HepG2 (cell line): Measurements from ENCODE around the gene LRRC8C. TPM values are rescaled to one million over a fixed set of nuclear protein-coding genes. Genes with fewer than 3 reads are reported as not detected.

ENCODE experiments used
- ATAC-seq: fragments of 200-7000 bp; cut with Tn5 transposase; 3 replicates; pipeline ENCODE4 v1.9.1; 2020; ENCODE audit warnings: mild to moderate bottlenecking, moderate library complexity
- BruUV-seq: library from RNA; stranded (reverse); fragments of 400-500 nt; replicated peaks from 2 replicates; lab custom pipeline; 2021; lab: Mats Ljungman, UMichigan
- CTCF ChIA-PET: fragments of 300-600 bp; formaldehyde crosslinking; extraction: SDS; loops from one replicate; lab custom pipeline; 2021; ENCODE audit warnings: low total read pairs, inconsistent platforms, low intra/inter-chr PET ratio; lab: Yijun Ruan, JAX
- POLR2A ChIA-PET: fragments of 350-600 bp; sonication (Branson Sonifier 250); formaldehyde crosslinking; loops from one replicate; lab custom pipeline; 2020; ENCODE audit warnings: antibody characterized with exemption, inconsistent platforms; lab: Yijun Ruan, JAX
- DNase-seq: peaks from one replicate; pipeline ENCODE4 v3.0.0-alpha.2; 2015; ENCODE audit warnings: low spot score
- FAIRE-seq: peaks from 3 replicates; lab custom pipeline; 2011; peaks lifted over from hg19 to GRCh38; lab: Jason Lieb, UNC
- H2AFZ ChIP-seq: one replicate; pipeline ENCODE4 v1.6.1; 2011; ENCODE audit warnings: low read length, inconsistent platforms
- H3K27ac ChIP-seq: fragments of 300-600 bp; 3 replicates; pipeline ENCODE4 v1.8.0; 2011; ENCODE audit warnings: mixed run types, mild to moderate bottlenecking, mixed read lengths, low read length, inconsistent platforms; ENCODE audit not compliant: insufficient read depth; ENCODE audit errors: extremely low read length
- H3K27me3 ChIP-seq, 2 experiments: fragments of 200-600 bp in 1 of 2; 2 replicates in 1 of 2; 3 replicates in 1 of 2; pipeline versions ENCODE4 v1.6.0 to v1.8.0; 2011; ENCODE audit warnings: low read length in 2 of 2, mild to moderate bottlenecking in 2 of 2, moderate library complexity in 2 of 2, inconsistent platforms in 1 of 2; ENCODE audit not compliant: insufficient read depth in 2 of 2, control insufficient read depth in 1 of 2
- H3K36me3 ChIP-seq, 2 experiments: fragments of 200-600 bp in 1 of 2; replicated peaks in 1 of 2; 2 replicates in 1 of 2; 3 replicates in 1 of 2; pipeline versions ENCODE4 v1.5.1 to v1.8.0; 2011; ENCODE audit warnings: low read length in 2 of 2, inconsistent platforms in 1 of 2; ENCODE audit not compliant: insufficient read depth in 2 of 2, control insufficient read depth in 1 of 2
- H3K4me1 ChIP-seq: 2 replicates; pipeline ENCODE4 v1.5.1; 2012; ENCODE audit warnings: low read length, inconsistent platforms; ENCODE audit not compliant: insufficient read depth
- H3K4me2 ChIP-seq: 2 replicates; pipeline ENCODE4 v1.6.0; 2011; ENCODE audit warnings: low read depth, low read length, inconsistent platforms
- H3K4me3 ChIP-seq, 3 experiments: fragments of 200-600 bp in 1 of 3; sonication (generic), shearing (Covaris generic) in 1 of 3; replicated peaks in 1 of 3; 2 replicates each; pipeline ENCODE4 v1.5.1; 2011 to 2016; ENCODE audit warnings: low read length in 3 of 3, inconsistent platforms in 2 of 3, low read depth in 2 of 3, mild to moderate bottlenecking in 2 of 3, control low read depth in 1 of 3, mixed read lengths in 1 of 3; ENCODE audit not compliant: insufficient read depth in 1 of 3
- H3K79me2 ChIP-seq: one replicate; pipeline ENCODE4 v1.6.1; 2011; ENCODE audit warnings: low read length, inconsistent platforms; ENCODE audit not compliant: insufficient read depth
- H3K9ac ChIP-seq: 2 replicates; pipeline ENCODE4 v1.6.0; 2011; ENCODE audit warnings: mild to moderate bottlenecking, low read depth, low read length, inconsistent platforms; ENCODE audit not compliant: insufficient read depth
- H3K9me3 ChIP-seq: 2 replicates; pipeline ENCODE4 v1.5.1; 2012; ENCODE audit warnings: mild to moderate bottlenecking, low read length
- H4K20me1 ChIP-seq: 2 replicates; pipeline ENCODE4 v1.6.0; 2011; ENCODE audit warnings: inconsistent platforms, mild to moderate bottlenecking, low read length, moderate library complexity; ENCODE audit not compliant: insufficient read depth
- FOXK1 ChIP-seq: sonication (generic); formaldehyde crosslinking; IDR thresholded peaks from 2 replicates; pipeline ENCODE4 v1.4.0; 2020; ENCODE audit warnings: low read depth, missing genetic modification reagents, borderline replicate concordance
- MAFK ChIP-seq, 2 experiments: IDR thresholded peaks in 1 of 2; conservative IDR thresholded peaks in 1 of 2; 2 replicates each; pipeline ENCODE4 v1.6.1; 2011; ENCODE audit warnings: improper control_type of control experiment in 2 of 2, low read length in 2 of 2
- MTF1 ChIP-seq: sonication (generic); formaldehyde crosslinking; IDR thresholded peaks from 2 replicates; pipeline ENCODE4 v1.5.0; 2020; ENCODE audit warnings: missing genetic modification reagents
- REXO4 ChIP-seq: sonication (generic); formaldehyde crosslinking; IDR thresholded peaks from 2 replicates; pipeline ENCODE4 v1.8.0; 2022; ENCODE audit warnings: missing genetic modification reagents, mild to moderate bottlenecking, borderline replicate concordance
- RXRB ChIP-seq: IDR thresholded peaks from 2 replicates; pipeline ENCODE4 v1.6.1; 2016; ENCODE audit warnings: borderline replicate concordance, missing genetic modification reagents, missing compliant biosample characterization
- ZNF264 ChIP-seq: sonication (generic); formaldehyde crosslinking; IDR thresholded peaks from 2 replicates; pipeline ENCODE4 v1.4.0; 2020; ENCODE audit warnings: missing genetic modification reagents
- ZNF350 ChIP-seq: sonication (generic); formaldehyde crosslinking; IDR thresholded peaks from 2 replicates; pipeline ENCODE4 v1.4.0; 2020; ENCODE audit warnings: mild to moderate bottlenecking, low read depth, missing genetic modification reagents, borderline replicate concordance
- WGBS: methylation state at CpG from one replicate; pipeline ENCODE4 v1.1.6; 2017; ENCODE audit warnings: low lambda C conversion rate; 5-methylcytosine and 5-hydroxymethylcytosine counted together
- in situ Hi-C: cut with HindIII; loops from 2 replicates; pipeline ENCODE4 v1.10.0; 2017; ENCODE audit warnings: low pct_unique_long_range_greater_than_20kb; ENCODE audit not compliant: extremely low pct_ligation_motif_present
- intact Hi-C: fragments of 100-400 bp; cut with micrococcal nuclease; formaldehyde crosslinking; loops from one replicate; pipeline ENCODE4 v1.10.0; 2022; ENCODE audit not compliant: unreplicated experiment
- polyA plus RNA-seq, 8 experiments: library from polyadenylated mRNA; depleted of rRNA in 3 of 8; stranded (reverse) in 7 of 8; unstranded in 1 of 8; fragments of >200 nt; fragmentation: Illumina TruSeq in 4 of 8; extraction: Trizol in 4 of 8; gene quantifications; 2 replicates each; pipeline versions ENCODE4 v1.2.1 to v1.2.3, GENCODE V29; 2011 to 2016; ENCODE audit warnings: low read depth in 4 of 8, missing spikeins in 1 of 8, mixed read lengths in 1 of 8; ENCODE audit not compliant: insufficient read depth in 1 of 8
- total RNA-seq, 5 experiments: library from RNA; depleted of rRNA; stranded (reverse); fragments of >200 nt; fragmentation: Illumina TruSeq; extraction: Trizol; gene quantifications; 2 replicates each; pipeline ENCODE4 v1.2.3, GENCODE V29; 2016; ENCODE audit warnings: low read depth in 1 of 5
- TF ChIP-seq, protein P1 (sequence below): sonication (generic); formaldehyde crosslinking; conservative IDR thresholded peaks from 2 replicates; pipeline ENCODE4 v1.8.1; 2023; ENCODE audit warnings: missing genetic modification reagents
- TF ChIP-seq, protein P2 (sequence below): sonication (generic); formaldehyde crosslinking; IDR thresholded peaks from 2 replicates; pipeline ENCODE4 v1.5.0; 2020; ENCODE audit warnings: missing genetic modification reagents, mild to moderate bottlenecking, borderline replicate concordance

The LRRC8C gene
- total and polyA plus RNA-seq, 2 of the 13 experiments (the other 11 are each of a cell fraction or from before 2014, with no cell fraction given): 0.22 to 0.32 TPM

DNA sequence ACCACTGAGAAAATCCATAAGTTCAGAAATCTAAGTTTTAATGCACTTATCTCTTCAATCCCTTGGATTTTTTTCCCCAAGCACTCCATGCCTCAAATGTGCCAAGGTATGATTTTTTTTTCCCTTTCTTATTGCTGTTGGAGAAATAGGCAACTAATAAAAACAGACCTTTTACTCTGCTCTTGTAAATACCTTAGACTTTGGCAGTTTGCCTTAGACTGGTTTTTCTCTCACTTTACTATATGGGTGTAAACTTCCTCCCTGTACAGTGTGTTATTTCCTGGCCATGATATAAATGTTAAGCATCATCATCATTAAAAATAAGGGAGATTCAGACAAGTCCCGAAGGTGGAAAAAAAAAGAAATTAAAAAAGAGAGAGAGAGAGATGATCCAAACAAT is 65.7 kb downstream of the LRRC8C start:
- 9% methylated on average over 1 of the region's 1 CpG for WGBS
- ATAC-seq: no peak
- Histone ChIP-seq H3K4me1 (no peaks in the 10 kb centered on the region), H3K4me3 (no peak overlapping the region), H3K79me2 (no peaks in the 10 kb centered on the region)
- in situ Hi-C loops: no loop called here
- TF ChIP-seq, protein P1, sequence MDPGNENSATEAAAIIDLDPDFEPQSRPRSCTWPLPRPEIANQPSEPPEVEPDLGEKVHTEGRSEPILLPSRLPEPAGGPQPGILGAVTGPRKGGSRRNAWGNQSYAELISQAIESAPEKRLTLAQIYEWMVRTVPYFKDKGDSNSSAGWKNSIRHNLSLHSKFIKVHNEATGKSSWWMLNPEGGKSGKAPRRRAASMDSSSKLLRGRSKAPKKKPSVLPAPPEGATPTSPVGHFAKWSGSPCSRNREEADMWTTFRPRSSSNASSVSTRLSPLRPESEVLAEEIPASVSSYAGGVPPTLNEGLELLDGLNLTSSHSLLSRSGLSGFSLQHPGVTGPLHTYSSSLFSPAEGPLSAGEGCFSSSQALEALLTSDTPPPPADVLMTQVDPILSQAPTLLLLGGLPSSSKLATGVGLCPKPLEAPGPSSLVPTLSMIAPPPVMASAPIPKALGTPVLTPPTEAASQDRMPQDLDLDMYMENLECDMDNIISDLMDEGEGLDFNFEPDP (CRISPR knock-in tag): no peak
- TF ChIP-seq FOXK1 (no peak), RXRB (no peak), MAFK (conservative IDR thresholded peaks at IDR 0.05 in 1 of 2, IDR thresholded peaks at IDR 0.05 in 1 of 2; ENCODE audit: low read length in 2 of 2) (no peak), REXO4 (no peak)
- TF ChIP-seq, all 625 proteins: peak for 0
- Histone ChIP-seq H3K4me2 (no peak overlapping the region), H3K9ac (no peak overlapping the region), H3K27me3 (no peaks in the 10 kb centered on the region), H3K36me3 (no peaks in the 10 kb centered on the region), H3K9me3 (no peaks in the 10 kb centered on the region), H3K27ac (no peak overlapping the region), H4K20me1 (no peaks in the 10 kb centered on the region), H2AFZ (no peak overlapping the region)
- intact Hi-C loops: no loop called here
- BruUV-seq: no TSS peak
- POLR2A ChIA-PET: no interaction called here
- CTCF ChIA-PET: no interaction called here
- DNase-seq: no peak
- FAIRE-seq: no peak

DNA sequence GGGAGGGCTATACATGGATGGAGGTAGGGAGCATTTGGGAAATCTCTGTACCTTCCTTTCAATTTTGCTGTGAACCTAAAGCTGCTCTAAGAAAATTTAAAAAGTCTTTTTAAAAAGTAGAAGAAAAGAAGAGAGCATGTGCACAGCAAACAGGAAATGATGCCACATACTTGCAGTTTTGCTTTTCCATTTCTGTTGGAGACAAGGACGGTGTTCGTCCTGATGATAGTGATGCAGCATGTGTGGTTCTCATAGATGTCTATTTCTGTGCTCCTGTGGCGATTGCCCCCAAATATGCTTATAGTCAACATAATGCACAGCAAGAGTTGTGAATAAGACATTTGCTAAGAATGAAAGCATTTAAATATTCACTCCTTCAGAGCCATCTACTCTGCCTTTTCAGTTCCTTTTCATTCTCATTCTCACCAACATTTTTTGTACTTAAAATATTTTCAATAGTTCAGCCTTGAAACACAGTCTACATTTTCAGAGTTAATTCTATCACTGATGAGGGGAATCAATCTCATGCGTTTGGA is 66.6 kb downstream of the LRRC8C start:
- no peak for TF ChIP-seq MTF1 (CRISPR knock-in tag)
- TF ChIP-seq, protein P2, sequence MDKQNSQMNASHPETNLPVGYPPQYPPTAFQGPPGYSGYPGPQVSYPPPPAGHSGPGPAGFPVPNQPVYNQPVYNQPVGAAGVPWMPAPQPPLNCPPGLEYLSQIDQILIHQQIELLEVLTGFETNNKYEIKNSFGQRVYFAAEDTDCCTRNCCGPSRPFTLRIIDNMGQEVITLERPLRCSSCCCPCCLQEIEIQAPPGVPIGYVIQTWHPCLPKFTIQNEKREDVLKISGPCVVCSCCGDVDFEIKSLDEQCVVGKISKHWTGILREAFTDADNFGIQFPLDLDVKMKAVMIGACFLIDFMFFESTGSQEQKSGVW (CRISPR knock-in tag): no peak
- TF ChIP-seq ZNF264: no peak
- TF ChIP-seq ZNF350 (CRISPR knock-in tag): no peak
- H3K4me3 ChIP-seq: no peak overlapping the region
- DNase-seq (no peak), FAIRE-seq (no peak), ATAC-seq (no peak)
- H4K20me1 ChIP-seq: no peaks in the 10 kb centered on the region
- H3K27ac ChIP-seq: no peak overlapping the region
- no TSS peak for BruUV-seq
- no peak overlapping the region for H3K9ac ChIP-seq
- no peaks in the 10 kb centered on the region for H3K27me3 ChIP-seq
- no peaks in the 10 kb centered on the region for H3K36me3 ChIP-seq
- no peaks in the 10 kb centered on the region for H3K79me2 ChIP-seq
- H2AFZ ChIP-seq: no peak overlapping the region
- ChIA-PET CTCF (no interaction called here), POLR2A (no interaction called here)
- intact Hi-C loops (no loop called here), in situ Hi-C loops (no loop called here)
- no peak overlapping the region for H3K4me2 ChIP-seq
- 68% methylated on average over 4 of the region's 4 CpGs for WGBS
- H3K4me1 ChIP-seq: no peaks in the 10 kb centered on the region
- H3K9me3 ChIP-seq: no peaks in the 10 kb centered on the region
